GM12874 (cell line): ENCODE measurements around the gene POLA1.

Experiments
- CTCF ChIP-seq: IDR thresholded peaks from 2 replicates; pipeline ENCODE4 v1.5.1; 2011; ENCODE audit warnings: low read depth, mild to moderate bottlenecking, control low read depth, low read length, moderate library complexity; ENCODE audit not compliant: insufficient read depth

Gene POLA1

GRCh38 chrX:24760363-24761000, 66.8 kb downstream of the POLA1 start:
- TF ChIP-seq CTCF = no peak

GRCh38 chrX:24761306-24761705, 67.6 kb downstream of the POLA1 start:
- no peak for TF ChIP-seq CTCF

- no peak for TF ChIP-seq CTCF
Measured at GRCh38 chrX:24763989-24764388, 70.3 kb downstream of the POLA1 start.

GRCh38 chrX:24767557-24767956, 73.8 kb downstream of the POLA1 start:
- no peak for TF ChIP-seq CTCF

GRCh38 chrX:24768556-24768955, 74.8 kb downstream of the POLA1 start:
- no peak for TF ChIP-seq CTCF

- no peak for TF ChIP-seq CTCF
Measured at GRCh38 chrX:24774650-24775049, 80.9 kb downstream of the POLA1 start.

GRCh38 chrX:24775891-24776290, 82.2 kb downstream of the POLA1 start:
- TF ChIP-seq CTCF = no peak
